ENCODE data around the gene KIFC3. TPM values are rescaled to one million over a fixed set of nuclear protein-coding genes. Genes with fewer than 3 reads are reported as not detected.

Gene KIFC3
- total and polyA plus RNA-seq, 2 of the 13 experiments (the other 11 are each of a cell fraction or from before 2014, with no cell fraction given) = 42.1 to 45.3 TPM

GRCh38 chr16:57781741-57782606 is 20.3 kb downstream of the KIFC3 start (continued):
- no peak for TF ChIP-seq AKNA (CRISPR knock-in tag; IDR thresholded peaks at IDR 0.05; ENCODE audit: borderline replicate concordance)
- 0 out of 2 replicates have a peak, but pooled peaks have one; percentile 16 for TF ChIP-seq CSRNP1 (CRISPR knock-in tag; IDR thresholded peaks at IDR 0.05)
- TF ChIP-seq IRF1 (CRISPR knock-in tag; IDR thresholded peaks at IDR 0.05; ENCODE audit: low read depth) = no peak
- no peak for TF ChIP-seq THYN1 (CRISPR knock-in tag; IDR thresholded peaks at IDR 0.05; ENCODE audit: borderline replicate concordance, low read depth)
- TF ChIP-seq AHR (CRISPR knock-in tag; IDR thresholded peaks at IDR 0.05) = no peak
- no peak; the same call in 1 of the 2 replicates for TF ChIP-seq ZNF513 (CRISPR knock-in tag; conservative IDR thresholded peaks at IDR 0.05)
- TF ChIP-seq ELF4 (CRISPR knock-in tag; IDR thresholded peaks at IDR 0.05; ENCODE audit: borderline replicate concordance) = no peak
- TF ChIP-seq ZNF678 (CRISPR knock-in tag; IDR thresholded peaks at IDR 0.05) = no peak
- peak; percentile 2; the same call in 1 of the 2 replicates for TF ChIP-seq ZSCAN25 (CRISPR knock-in tag; IDR thresholded peaks at IDR 0.05)
- no peak for TF ChIP-seq PREB (CRISPR knock-in tag; IDR thresholded peaks at IDR 0.05)
- peak; percentile 82 for TF ChIP-seq ZNF761 (CRISPR knock-in tag; conservative IDR thresholded peaks at IDR 0.05)
- no peak for TF ChIP-seq ZNF333 (CRISPR knock-in tag; IDR thresholded peaks at IDR 0.05; ENCODE audit: borderline replicate concordance)
- TF ChIP-seq SP140L (CRISPR knock-in tag; IDR thresholded peaks at IDR 0.05; ENCODE audit: borderline replicate concordance) = no peak
- TF ChIP-seq BRCA1 (CRISPR knock-in tag; IDR thresholded peaks at IDR 0.05) = no peak
- no peak for TF ChIP-seq ZNF382 (CRISPR knock-in tag; IDR thresholded peaks at IDR 0.05; ENCODE audit: borderline replicate concordance)
- TF ChIP-seq ZNF615 (CRISPR knock-in tag; IDR thresholded peaks at IDR 0.05; ENCODE audit: borderline replicate concordance) = 0 out of 2 replicates have a peak, but pooled peaks have one; percentile 40
- no peak for TF ChIP-seq GATA4 (IDR thresholded peaks at IDR 0.05; ENCODE audit: borderline replicate concordance, low read depth)
- 0 out of 2 replicates have a peak, but pooled peaks have one; percentile 60 for TF ChIP-seq MEIS2 (CRISPR knock-in tag; IDR thresholded peaks at IDR 0.05)

All from HepG2 (cell line).